K562 (cell line): ENCODE data around the gene ELMO1. TPM values are rescaled to one million over a fixed set of nuclear protein-coding genes. Genes with fewer than 3 reads are reported as not detected.

Experiments
- ATAC-seq: fragments of 200-7000 bp; cut with Tn5 transposase; 3 replicates; pipeline ENCODE4 v1.9.1; 2020; ENCODE audit warnings: moderate library complexity
- BruUV-seq: library from RNA; stranded (reverse); fragments of 400-500 nt; replicated peaks from 2 replicates; lab custom pipeline; 2021; lab: Mats Ljungman, UMichigan
- CTCF ChIA-PET: fragments of 300-600 bp; formaldehyde crosslinking; extraction: SDS; loops from one replicate; lab custom pipeline; 2021; ENCODE audit warnings: low intra/inter-chr PET ratio; lab: Yijun Ruan, JAX
- POLR2A ChIA-PET: fragments of 300-600, 350-650 bp; sonication (Branson Sonifier 250); formaldehyde crosslinking; extraction: SDS; loops from one replicate; lab custom pipeline; 2021; ENCODE audit warnings: antibody characterized with exemption, inconsistent platforms; lab: Yijun Ruan, JAX
- DNase-seq, 4 experiments: peaks; one replicate each; pipeline versions ENCODE4 v3.0.0 to v3.0.0-alpha.2; 2011 to 2018; ENCODE audit warnings: low spot score in 3 of 4, mixed read lengths in 3 of 4; ENCODE audit errors: extremely low read depth in 1 of 4
- FAIRE-seq: peaks from 2 replicates; lab custom pipeline; 2011; peaks lifted over from hg19 to GRCh38; lab: Jason Lieb, UNC
- H2AFZ ChIP-seq: 2 replicates; pipeline ENCODE4 v1.6.0; 2011; ENCODE audit warnings: low read depth, low read length, control low read depth, inconsistent platforms
- H3K27ac ChIP-seq: fragments of 200-600 bp; 3 replicates; pipeline ENCODE4 v1.8.0; 2011; ENCODE audit warnings: low read depth, mild to moderate bottlenecking, control low read depth, inconsistent platforms, low read length, moderate library complexity, mixed read lengths; ENCODE audit errors: extremely low read depth
- H3K27me3 ChIP-seq, 2 experiments: fragments of 300-600 bp in 1 of 2; 2 replicates in 1 of 2; 3 replicates in 1 of 2; pipeline versions ENCODE4 v1.6.0 to v1.8.0; 2011; ENCODE audit warnings: inconsistent platforms in 2 of 2, low read length in 2 of 2, mild to moderate bottlenecking in 1 of 2, mixed read lengths in 1 of 2, moderate library complexity in 1 of 2; ENCODE audit not compliant: control insufficient read depth in 2 of 2, insufficient read depth in 2 of 2
- H3K36me3 ChIP-seq: fragments of 300-600 bp; 3 replicates; pipeline ENCODE4 v1.8.0; 2011; ENCODE audit warnings: mild to moderate bottlenecking, low read length, inconsistent platforms; ENCODE audit not compliant: control insufficient read depth, insufficient read depth
- H3K4me1 ChIP-seq, 2 experiments: fragments of 200-600 bp in 1 of 2; replicated peaks in 1 of 2; 2 replicates in 1 of 2; 3 replicates in 1 of 2; pipeline versions ENCODE4 v1.5.1 to v1.8.0; 2011; ENCODE audit warnings: inconsistent platforms in 2 of 2, low read length in 2 of 2, mild to moderate bottlenecking in 1 of 2, mixed read lengths in 1 of 2, moderate library complexity in 1 of 2; ENCODE audit not compliant: control insufficient read depth in 2 of 2, insufficient read depth in 2 of 2
- H3K4me2 ChIP-seq: 2 replicates; pipeline ENCODE4 v1.6.1; 2011; ENCODE audit warnings: low read length, control low read depth, inconsistent platforms, mixed read lengths; ENCODE audit not compliant: insufficient read depth
- H3K4me3 ChIP-seq: fragments of 200-600 bp; sonication (generic), shearing (Covaris generic); 2 replicates; pipeline ENCODE4 v1.5.1; 2016; ENCODE audit warnings: control low read depth, inconsistent platforms
- H3K79me2 ChIP-seq: fragments of 200-600 bp; 3 replicates; pipeline ENCODE4 v1.8.0; 2011; ENCODE audit warnings: low read length, inconsistent platforms; ENCODE audit not compliant: control insufficient read depth, insufficient read depth
- H3K9ac ChIP-seq, 2 experiments: 2 replicates each; pipeline versions ENCODE4 v1.6.0 to v1.6.1; 2011; ENCODE audit warnings: low read depth in 2 of 2, low read length in 2 of 2, control low read depth in 1 of 2, inconsistent platforms in 1 of 2, mild to moderate bottlenecking in 1 of 2, mixed read lengths in 1 of 2; ENCODE audit not compliant: insufficient read depth in 1 of 2
- H3K9me1 ChIP-seq: one replicate; pipeline ENCODE4 v1.6.0; 2011; ENCODE audit warnings: inconsistent platforms, mild to moderate bottlenecking, low read length, moderate library complexity; ENCODE audit not compliant: control insufficient read depth, insufficient read depth
- H3K9me3 ChIP-seq: replicated peaks from 2 replicates; pipeline ENCODE4 v1.5.1; 2011; ENCODE audit warnings: low read depth, low read length, inconsistent platforms; ENCODE audit not compliant: control insufficient read depth, insufficient read depth
- H4K20me1 ChIP-seq: replicated peaks from 2 replicates; pipeline ENCODE4 v1.6.1; 2011; ENCODE audit warnings: low read length, inconsistent platforms, mixed read lengths; ENCODE audit not compliant: control insufficient read depth, insufficient read depth
- BCLAF1 ChIP-seq, 2 experiments: fragments of 450-650 bp in 1 of 2; IDR thresholded peaks; 2 replicates each; pipeline ENCODE4 v1.6.1; 2011 to 2017; ENCODE audit warnings: low read depth in 2 of 2, antibody characterized with exemption in 1 of 2, borderline replicate concordance in 1 of 2, low read length in 1 of 2, mild to moderate bottlenecking in 1 of 2, mixed read lengths in 1 of 2; ENCODE audit not compliant: control insufficient read depth in 1 of 2
- BRD9 ChIP-seq: fragments of 450-650 bp; IDR thresholded peaks from 2 replicates; pipeline ENCODE4 v1.6.1; 2018; ENCODE audit warnings: low read depth; ENCODE audit not compliant: partially characterized antibody
- CHD4 ChIP-seq: fragments of 200-600 bp; sonication (generic); IDR thresholded peaks from 3 replicates; pipeline ENCODE4 v1.6.1; 2012; ENCODE audit warnings: low read depth, mild to moderate bottlenecking, mixed read lengths, low read length, inconsistent platforms; ENCODE audit not compliant: insufficient read depth, insufficient replicate concordance, poor library complexity, severe bottlenecking
- DACH1 ChIP-seq: fragments of 450-650 bp; IDR thresholded peaks from 2 replicates; pipeline ENCODE4 v1.6.1; 2018; ENCODE audit not compliant: partially characterized antibody
- GABPB2 ChIP-seq: fragments of 250-450 bp; sonication (Bioruptor Pico); conservative IDR thresholded peaks from 2 replicates; pipeline ENCODE4 v1.5.1; 2021; ENCODE audit warnings: mild to moderate bottlenecking
- NR2F6 ChIP-seq: fragments of 450-650 bp; formaldehyde crosslinking; IDR thresholded peaks from 2 replicates; pipeline ENCODE4 v1.4.0; 2020; ENCODE audit warnings: mild to moderate bottlenecking
- ZNF121 ChIP-seq: sonication (generic); formaldehyde crosslinking; conservative IDR thresholded peaks from 2 replicates; pipeline ENCODE4 v1.8.0; 2022; ENCODE audit warnings: missing genetic modification reagents
- ZNF217 ChIP-seq: sonication (generic); formaldehyde crosslinking; IDR thresholded peaks from 2 replicates; pipeline ENCODE4 v1.8.0; 2022; ENCODE audit warnings: mild to moderate bottlenecking, missing genetic modification reagents
- ZZZ3 ChIP-seq: fragments of 450-650 bp; IDR thresholded peaks from 2 replicates; pipeline ENCODE4 v1.6.1; 2016; ENCODE audit warnings: antibody characterized with exemption, mild to moderate bottlenecking, moderate library complexity
- WGBS: fragments of 100-300 bp; shearing (Covaris generic); methylation state at CpG from one replicate; pipeline ENCODE4 v1.1.6; 2016; ENCODE audit warnings: low coverage, mixed read lengths; ENCODE audit not compliant: insufficient coverage; ENCODE audit errors: missing lambda C conversion rate; 5-methylcytosine and 5-hydroxymethylcytosine counted together
- in situ Hi-C: fragments of 300-500 bp; cut with MboI; formaldehyde crosslinking; loops from 4 replicates; pipeline ENCODE4 v1.15.0; 2018; ENCODE audit warnings: inconsistent platforms, mixed read lengths
- intact Hi-C: fragments of 100-400 bp; cut with micrococcal nuclease; formaldehyde crosslinking; loops from 2 replicates; pipeline ENCODE4 v1.14.2; 2022
- polyA plus RNA-seq, 8 experiments: library from polyadenylated mRNA; depleted of rRNA in 4 of 8; stranded (reverse) in 5 of 8; unstranded in 3 of 8; fragments of >200 nt; fragmentation: Nextera tagmentation in 2 of 8; fragmentation: Illumina TruSeq in 1 of 8; extraction: Ambion mirVana in 2 of 8; extraction: Trizol in 1 of 8; gene quantifications; 2 replicates each; pipeline versions ENCODE4 v1.2.1 to v1.2.3, GENCODE V29; 2011 to 2014; ENCODE audit warnings: inconsistent platforms in 1 of 8, missing spikeins in 1 of 8
- total RNA-seq, 7 experiments: library from RNA; depleted of rRNA in 6 of 7; stranded (reverse); fragments of >200 nt in 6 of 7; fragmentation: Illumina TruSeq in 2 of 7; extraction: Trizol in 2 of 7; gene quantifications; 2 replicates each; pipeline versions ENCODE4 v1.2.1 to v1.2.3, GENCODE V29; 2011 to 2021; ENCODE audit warnings: low replicate concordance in 1 of 7

Gene ELMO1
- total and polyA plus RNA-seq, 9 of the 15 experiments (the other 6 are each of a cell fraction or from before 2014, with no cell fraction given), result 0.36 to 7.2 (median 3.6) TPM

- CTCF ChIA-PET, result no interaction called here
Observed at GRCh38 chr7:36929791-36930190, 518.9 kb downstream of the ELMO1 start.

More at GRCh38 chr7:36929791-36930190, 518.9 kb downstream of the ELMO1 start:
- H3K4me3 ChIP-seq, result no peak overlapping the region
- H3K79me2 ChIP-seq, result no peaks in the 10 kb centered on the region
- POLR2A ChIA-PET, result interaction anchor here (0.9 kb wide), 1 partner anchor 260 kb away, joined by 3 read pairs; no protein-coding TSS in a partner anchor
- H4K20me1 ChIP-seq, result no peaks in the 10 kb centered on the region
- H3K9ac ChIP-seq, result no peak overlapping the region
- FAIRE-seq (no peak), ATAC-seq (no peak), DNase-seq (no peak)
- no peaks in the 10 kb centered on the region; a peak in 1 of 5 replicates for H3K4me1 ChIP-seq
- 4% methylated on average over 4 of the region's 4 CpGs for WGBS
- no peaks in the 10 kb centered on the region; a peak in 1 of 5 replicates for H3K27me3 ChIP-seq
- H3K9me3 ChIP-seq, result no peaks in the 10 kb centered on the region
- no peak overlapping the region for H2AFZ ChIP-seq
- no peak overlapping the region for H3K4me2 ChIP-seq
- in situ Hi-C loops, result no loop called here
- no TSS peak for BruUV-seq
- H3K36me3 ChIP-seq, result no peaks in the 10 kb centered on the region
- H3K9me1 ChIP-seq, result no peaks in the 10 kb centered on the region
- no peak for TF ChIP-seq NR2F6 (CRISPR knock-in tag)
- TF ChIP-seq DACH1, result no peak
- TF ChIP-seq ZNF217 (CRISPR knock-in tag), result no peak
- no peak for TF ChIP-seq ZNF121
- no peak for TF ChIP-seq BCLAF1 (IDR thresholded peaks at IDR 0.05; ENCODE audit: borderline replicate concordance in 1 of 2, control insufficient read depth in 1 of 2, low read depth in 2 of 2, low read length in 1 of 2)
- no peak for TF ChIP-seq ZZZ3
- TF ChIP-seq CHD4, result no peak
- TF ChIP-seq BRD9, result no peak
- TF ChIP-seq GABPB2 (CRISPR knock-in tag), result no peak
- H3K27ac ChIP-seq, result no peak overlapping the region
- intact Hi-C loops, result no loop called here
